ENCODE data around the gene MTR.

- no peak for TF ChIP-seq NR3C1 (IDR thresholded peaks at IDR 0.05)
- TF ChIP-seq, protein P1, sequence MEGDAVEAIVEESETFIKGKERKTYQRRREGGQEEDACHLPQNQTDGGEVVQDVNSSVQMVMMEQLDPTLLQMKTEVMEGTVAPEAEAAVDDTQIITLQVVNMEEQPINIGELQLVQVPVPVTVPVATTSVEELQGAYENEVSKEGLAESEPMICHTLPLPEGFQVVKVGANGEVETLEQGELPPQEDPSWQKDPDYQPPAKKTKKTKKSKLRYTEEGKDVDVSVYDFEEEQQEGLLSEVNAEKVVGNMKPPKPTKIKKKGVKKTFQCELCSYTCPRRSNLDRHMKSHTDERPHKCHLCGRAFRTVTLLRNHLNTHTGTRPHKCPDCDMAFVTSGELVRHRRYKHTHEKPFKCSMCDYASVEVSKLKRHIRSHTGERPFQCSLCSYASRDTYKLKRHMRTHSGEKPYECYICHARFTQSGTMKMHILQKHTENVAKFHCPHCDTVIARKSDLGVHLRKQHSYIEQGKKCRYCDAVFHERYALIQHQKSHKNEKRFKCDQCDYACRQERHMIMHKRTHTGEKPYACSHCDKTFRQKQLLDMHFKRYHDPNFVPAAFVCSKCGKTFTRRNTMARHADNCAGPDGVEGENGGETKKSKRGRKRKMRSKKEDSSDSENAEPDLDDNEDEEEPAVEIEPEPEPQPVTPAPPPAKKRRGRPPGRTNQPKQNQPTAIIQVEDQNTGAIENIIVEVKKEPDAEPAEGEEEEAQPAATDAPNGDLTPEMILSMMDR (IDR thresholded peaks at IDR 0.05), result peak; percentile 56
- TF ChIP-seq USF2 (IDR thresholded peaks at IDR 0.05), result no peak
- TF ChIP-seq POLR2A (IDR thresholded peaks at IDR 0.05; ENCODE audit: low read length), result no peak
- TF ChIP-seq, protein P2, sequence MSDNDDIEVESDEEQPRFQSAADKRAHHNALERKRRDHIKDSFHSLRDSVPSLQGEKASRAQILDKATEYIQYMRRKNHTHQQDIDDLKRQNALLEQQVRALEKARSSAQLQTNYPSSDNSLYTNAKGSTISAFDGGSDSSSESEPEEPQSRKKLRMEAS (IDR thresholded peaks at IDR 0.05), result no peak
- no peak for TF ChIP-seq ZNF302 (CRISPR knock-in tag; IDR thresholded peaks at IDR 0.05)
Observed at GRCh38 chr1:236753516-236753915, 41.6 kb upstream of the MTR start.
